GM23338 (cell line): Measurements from ENCODE around the gene TRIML2. TPM values are rescaled to one million over a fixed set of nuclear protein-coding genes. Genes with fewer than 3 reads are reported as not detected.

Experiments
- ATAC-seq: fragments of 200-7000 bp; cut with Tn5 transposase; 3 replicates; pipeline ENCODE4 v1.9.1; 2020
- DNase-seq: peaks from one replicate; pipeline ENCODE4 v3.0.0-alpha.2; 2015; ENCODE audit warnings: low spot score
- H2AFZ ChIP-seq: fragments of 200-600 bp; sonication (generic); 2 replicates; pipeline ENCODE4 v1.8.0; 2016; ENCODE audit warnings: antibody characterized with exemption, mild to moderate bottlenecking, moderate library complexity
- H3F3A ChIP-seq: fragments of 200-600 bp; sonication (generic); replicated peaks from 2 replicates; pipeline ENCODE4 v1.8.0; 2017; ENCODE audit warnings: antibody characterized with exemption, mixed run types, low read depth
- H3K27ac ChIP-seq: fragments of 200-600 bp; sonication (generic); 2 replicates; pipeline ENCODE4 v1.6.1; 2016; ENCODE audit warnings: low read depth
- H3K27me3 ChIP-seq: fragments of 200-600 bp; sonication (generic); 2 replicates; pipeline ENCODE4 v1.8.0; 2016; ENCODE audit warnings: mild to moderate bottlenecking, mixed run types, moderate library complexity; ENCODE audit not compliant: insufficient read depth
- H3K36me3 ChIP-seq: fragments of 200-600 bp; sonication (generic); 2 replicates; pipeline ENCODE4 v1.8.0; 2016; ENCODE audit warnings: mild to moderate bottlenecking; ENCODE audit not compliant: insufficient read depth
- H3K4me1 ChIP-seq: fragments of 200-600 bp; sonication (generic); 2 replicates; pipeline ENCODE4 v1.8.0; 2016; ENCODE audit warnings: mild to moderate bottlenecking, moderate library complexity; ENCODE audit not compliant: insufficient read depth
- H3K4me2 ChIP-seq: fragments of 200-600 bp; sonication (generic); 2 replicates; pipeline ENCODE4 v1.7.1; 2017; ENCODE audit warnings: mixed run types
- H3K4me3 ChIP-seq: fragments of 200-600 bp; sonication (generic); 2 replicates; pipeline ENCODE4 v1.6.1; 2016; ENCODE audit warnings: mixed run types
- H3K79me2 ChIP-seq: fragments of 200-600 bp; sonication (generic); replicated peaks from 2 replicates; pipeline ENCODE4 v1.8.0; 2017; ENCODE audit warnings: mild to moderate bottlenecking; ENCODE audit not compliant: insufficient read depth
- H3K9me2 ChIP-seq: fragments of 200-600 bp; sonication (generic); 2 replicates; pipeline ENCODE4 v1.8.0; 2017; ENCODE audit not compliant: insufficient read depth
- H4K20me1 ChIP-seq: fragments of 200-600 bp; sonication (generic); replicated peaks from 2 replicates; pipeline ENCODE4 v1.8.0; 2017; ENCODE audit warnings: mild to moderate bottlenecking; ENCODE audit not compliant: insufficient read depth
- H3K27ac Mint-ChIP-seq: 2 replicates; pipeline ENCODE4 v1.8.0; 2020; ENCODE audit warnings: inconsistent platforms, mild to moderate bottlenecking, moderate library complexity, mixed read lengths
- H3K27me3 Mint-ChIP-seq: 3 replicates; pipeline ENCODE4 v1.8.0; 2022; ENCODE audit warnings: low read depth, mild to moderate bottlenecking, moderate library complexity, mixed read lengths, inconsistent platforms; ENCODE audit not compliant: insufficient read depth, poor library complexity
- H3K36me3 Mint-ChIP-seq: 3 replicates; pipeline ENCODE4 v1.8.0; 2021; ENCODE audit warnings: low read depth, mild to moderate bottlenecking, inconsistent platforms, moderate library complexity, mixed read lengths
- H3K4me1 Mint-ChIP-seq: 3 replicates; pipeline ENCODE4 v1.8.0; 2020; ENCODE audit warnings: mild to moderate bottlenecking, inconsistent platforms, mixed read lengths
- H3K4me3 Mint-ChIP-seq: 3 replicates; pipeline ENCODE4 v1.8.0; 2021; ENCODE audit warnings: moderate library complexity, mild to moderate bottlenecking, inconsistent platforms, mixed read lengths
- H3K9me3 Mint-ChIP-seq: 3 replicates; pipeline ENCODE4 v1.8.0; 2020; ENCODE audit warnings: moderate library complexity, mild to moderate bottlenecking, inconsistent platforms, mixed read lengths
- EZH2 ChIP-seq: fragments of 200-600 bp; sonication (generic); IDR thresholded peaks from one replicate; pipeline ENCODE4 v1.8.0; 2017; ENCODE audit warnings: antibody characterized with exemption, mild to moderate bottlenecking, low read depth; ENCODE audit not compliant: unreplicated experiment
- NANOG ChIP-seq: IDR thresholded peaks from 2 replicates; pipeline ENCODE4 v1.6.1; 2016; ENCODE audit warnings: antibody characterized with exemption, borderline replicate concordance
- STAT1 ChIP-seq: IDR thresholded peaks from one replicate; pipeline ENCODE4 v1.6.1; 2016; ENCODE audit warnings: antibody characterized with exemption; ENCODE audit not compliant: unreplicated experiment
- ZNF331 ChIP-seq: fragments of 250-450 bp; sonication (Bioruptor Pico); IDR thresholded peaks from 2 replicates; pipeline ENCODE4 v1.5.0; 2020; ENCODE audit warnings: low read depth, mild to moderate bottlenecking, moderate library complexity
- ZNF462 ChIP-seq: fragments of 250-450 bp; sonication (Bioruptor Pico); IDR thresholded peaks from 2 replicates; pipeline ENCODE4 v1.5.0; 2020; ENCODE audit warnings: mild to moderate bottlenecking, moderate library complexity
- polyA plus RNA-seq: library from polyadenylated mRNA; unstranded; fragments of >200 nt; fragmentation: Nextera tagmentation; extraction: Ambion mirVana; gene quantifications from 2 replicates; pipeline ENCODE4 v1.2.1, GENCODE V29; 2016
- total RNA-seq: library from RNA; depleted of rRNA; stranded (reverse); fragments of >200 nt; shearing (Covaris generic); gene quantifications from 2 replicates; pipeline ENCODE4 v1.2.3, GENCODE V29; 2014
- TF ChIP-seq, protein P1 (sequence below), 2 experiments: fragments of 200-600 bp in 1 of 2; sonication (generic) in 1 of 2; conservative IDR thresholded peaks; 2 replicates each; pipeline versions ENCODE4 v1.5.1 to v1.6.1; 2016 to 2017; ENCODE audit warnings: antibody characterized with exemption in 2 of 2, low read depth in 2 of 2, mild to moderate bottlenecking in 2 of 2, moderate library complexity in 1 of 2
- TF ChIP-seq, protein P2 (sequence below): IDR thresholded peaks from one replicate; pipeline ENCODE4 v1.6.1; 2018; ENCODE audit warnings: antibody characterized with exemption; ENCODE audit not compliant: unreplicated experiment

Gene TRIML2
- total and polyA plus RNA-seq, 2 experiments from 2014 or later: 57.8 to 77.9 TPM

DNA sequence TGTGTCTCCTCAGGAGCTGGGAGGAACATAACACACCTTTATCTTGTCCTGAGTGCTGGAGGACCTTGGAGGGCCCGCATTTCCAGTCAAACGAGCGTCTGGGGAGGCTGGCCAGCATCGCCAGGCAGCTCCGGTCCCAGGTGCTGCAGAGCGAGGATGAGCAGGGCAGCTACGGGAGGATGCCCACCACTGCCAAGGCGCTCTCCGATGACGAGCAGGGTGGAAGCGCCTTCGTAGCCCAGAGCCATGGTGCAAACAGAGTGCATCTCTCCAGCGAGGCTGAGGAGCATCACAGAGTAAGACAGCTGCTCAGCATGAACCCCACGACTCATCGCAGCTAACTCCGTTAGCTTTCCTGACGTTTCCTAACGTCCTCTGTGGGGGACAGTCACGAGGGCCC is 30.3 kb upstream of the TRIML2 start:
- Histone ChIP-seq H3K9me2 (no peaks in the 10 kb centered on the region), H2AFZ (peak overlapping the region; percentile 56; the same call in 1 of the 2 replicates), H3K27ac (no peak overlapping the region), H4K20me1 (no peaks in the 10 kb centered on the region), H3F3A (no peaks in the 10 kb centered on the region), H3K4me2 (no peak overlapping the region), H3K79me2 (no peaks in the 10 kb centered on the region), H3K4me1 (no peaks in the 10 kb centered on the region), H3K36me3 (no peaks in the 10 kb centered on the region), H3K27me3 (no peaks in the 10 kb centered on the region), H3K4me3 (no peak overlapping the region)
- Mint-ChIP-seq H3K27ac (no peak overlapping the region), H3K4me1 (peaks cover 12% of the 10 kb centered on the region; the same call in 2 of the 3 replicates), H3K27me3 (peaks cover 5% of the 10 kb centered on the region), H3K9me3 (no peaks in the 10 kb centered on the region), H3K36me3 (peaks cover 2% of the 10 kb centered on the region; the same call in 1 of the 3 replicates), H3K4me3 (no peak overlapping the region)
- ATAC-seq: no peak
- no peak for TF ChIP-seq NANOG
- TF ChIP-seq EZH2: no peak
- no peak for TF ChIP-seq ZNF331 (CRISPR knock-in tag)
- TF ChIP-seq, protein P1, sequence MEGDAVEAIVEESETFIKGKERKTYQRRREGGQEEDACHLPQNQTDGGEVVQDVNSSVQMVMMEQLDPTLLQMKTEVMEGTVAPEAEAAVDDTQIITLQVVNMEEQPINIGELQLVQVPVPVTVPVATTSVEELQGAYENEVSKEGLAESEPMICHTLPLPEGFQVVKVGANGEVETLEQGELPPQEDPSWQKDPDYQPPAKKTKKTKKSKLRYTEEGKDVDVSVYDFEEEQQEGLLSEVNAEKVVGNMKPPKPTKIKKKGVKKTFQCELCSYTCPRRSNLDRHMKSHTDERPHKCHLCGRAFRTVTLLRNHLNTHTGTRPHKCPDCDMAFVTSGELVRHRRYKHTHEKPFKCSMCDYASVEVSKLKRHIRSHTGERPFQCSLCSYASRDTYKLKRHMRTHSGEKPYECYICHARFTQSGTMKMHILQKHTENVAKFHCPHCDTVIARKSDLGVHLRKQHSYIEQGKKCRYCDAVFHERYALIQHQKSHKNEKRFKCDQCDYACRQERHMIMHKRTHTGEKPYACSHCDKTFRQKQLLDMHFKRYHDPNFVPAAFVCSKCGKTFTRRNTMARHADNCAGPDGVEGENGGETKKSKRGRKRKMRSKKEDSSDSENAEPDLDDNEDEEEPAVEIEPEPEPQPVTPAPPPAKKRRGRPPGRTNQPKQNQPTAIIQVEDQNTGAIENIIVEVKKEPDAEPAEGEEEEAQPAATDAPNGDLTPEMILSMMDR (conservative IDR thresholded peaks at IDR 0.05; ENCODE audit: low read depth in 2 of 2): no peak
- no peak for TF ChIP-seq ZNF462 (CRISPR knock-in tag)
- TF ChIP-seq, protein P2, sequence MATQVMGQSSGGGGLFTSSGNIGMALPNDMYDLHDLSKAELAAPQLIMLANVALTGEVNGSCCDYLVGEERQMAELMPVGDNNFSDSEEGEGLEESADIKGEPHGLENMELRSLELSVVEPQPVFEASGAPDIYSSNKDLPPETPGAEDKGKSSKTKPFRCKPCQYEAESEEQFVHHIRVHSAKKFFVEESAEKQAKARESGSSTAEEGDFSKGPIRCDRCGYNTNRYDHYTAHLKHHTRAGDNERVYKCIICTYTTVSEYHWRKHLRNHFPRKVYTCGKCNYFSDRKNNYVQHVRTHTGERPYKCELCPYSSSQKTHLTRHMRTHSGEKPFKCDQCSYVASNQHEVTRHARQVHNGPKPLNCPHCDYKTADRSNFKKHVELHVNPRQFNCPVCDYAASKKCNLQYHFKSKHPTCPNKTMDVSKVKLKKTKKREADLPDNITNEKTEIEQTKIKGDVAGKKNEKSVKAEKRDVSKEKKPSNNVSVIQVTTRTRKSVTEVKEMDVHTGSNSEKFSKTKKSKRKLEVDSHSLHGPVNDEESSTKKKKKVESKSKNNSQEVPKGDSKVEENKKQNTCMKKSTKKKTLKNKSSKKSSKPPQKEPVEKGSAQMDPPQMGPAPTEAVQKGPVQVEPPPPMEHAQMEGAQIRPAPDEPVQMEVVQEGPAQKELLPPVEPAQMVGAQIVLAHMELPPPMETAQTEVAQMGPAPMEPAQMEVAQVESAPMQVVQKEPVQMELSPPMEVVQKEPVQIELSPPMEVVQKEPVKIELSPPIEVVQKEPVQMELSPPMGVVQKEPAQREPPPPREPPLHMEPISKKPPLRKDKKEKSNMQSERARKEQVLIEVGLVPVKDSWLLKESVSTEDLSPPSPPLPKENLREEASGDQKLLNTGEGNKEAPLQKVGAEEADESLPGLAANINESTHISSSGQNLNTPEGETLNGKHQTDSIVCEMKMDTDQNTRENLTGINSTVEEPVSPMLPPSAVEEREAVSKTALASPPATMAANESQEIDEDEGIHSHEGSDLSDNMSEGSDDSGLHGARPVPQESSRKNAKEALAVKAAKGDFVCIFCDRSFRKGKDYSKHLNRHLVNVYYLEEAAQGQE: no peak
- TF ChIP-seq STAT1: no peak
- no peak for DNase-seq
